ENCODE data around the gene SH3BP4. TPM values are rescaled to one million over a fixed set of nuclear protein-coding genes. Genes with fewer than 3 reads are reported as not detected.

Gene SH3BP4
- total and polyA plus RNA-seq, 2 experiments from 2014 or later: 59.3 to 100 TPM

- H4K20me1 ChIP-seq (ENCODE audit: insufficient read depth): no peaks in the 10 kb centered on the region
- H3K9me2 ChIP-seq (ENCODE audit: insufficient read depth): no peaks in the 10 kb centered on the region
- peak overlapping the region; percentile 98 for H3K27ac ChIP-seq
- in situ Hi-C loops (cut with MboI): no loop called here
- H3K79me2 ChIP-seq (ENCODE audit: insufficient read depth): peaks cover 93% of the 10 kb centered on the region
- H2AFZ ChIP-seq: no peak overlapping the region
- peaks cover 74% of the 10 kb centered on the region for H3K4me1 ChIP-seq (ENCODE audit: insufficient read depth)
- WGBS, 2 experiments (ENCODE audit: low coverage in 1 of 2, low lambda C conversion rate in 2 of 2, missing lambda C conversion rate in 2 of 2): 46 to 62% methylated on average over 22 to 23 of the region's 23 CpGs
- no peaks in the 10 kb centered on the region for H3K9me3 ChIP-seq (ENCODE audit: low read depth)
- 0 out of 2 replicates have a peak overlapping the region, but pooled peaks have one; percentile 6 for H3K4me3 ChIP-seq
- peaks cover 39% of the 10 kb centered on the region for H3F3A ChIP-seq (ENCODE audit: insufficient read depth)
- no peaks in the 10 kb centered on the region for H3K27me3 ChIP-seq (replicated peaks; ENCODE audit: insufficient read depth)
- H3K9ac ChIP-seq: peak overlapping the region; percentile 50
- TF ChIP-seq EZH2 (IDR thresholded peaks at IDR 0.05; ENCODE audit: insufficient read depth, poor library complexity, severe bottlenecking) (no peak), EZH2phosphoT487 (IDR thresholded peaks at IDR 0.05; ENCODE audit: insufficient read depth, low read depth) (no peak)
- DNase-seq: peak; percentile 76
- no peaks in the 10 kb centered on the region for H3K36me3 ChIP-seq (ENCODE audit: low read depth)
- peak overlapping the region; percentile 40 for H3K4me2 ChIP-seq (ENCODE audit: unreplicated experiment)
Observed at GRCh38 chr2:234978466-234979203, 26.8 kb downstream of the SH3BP4 start.

DNA sequence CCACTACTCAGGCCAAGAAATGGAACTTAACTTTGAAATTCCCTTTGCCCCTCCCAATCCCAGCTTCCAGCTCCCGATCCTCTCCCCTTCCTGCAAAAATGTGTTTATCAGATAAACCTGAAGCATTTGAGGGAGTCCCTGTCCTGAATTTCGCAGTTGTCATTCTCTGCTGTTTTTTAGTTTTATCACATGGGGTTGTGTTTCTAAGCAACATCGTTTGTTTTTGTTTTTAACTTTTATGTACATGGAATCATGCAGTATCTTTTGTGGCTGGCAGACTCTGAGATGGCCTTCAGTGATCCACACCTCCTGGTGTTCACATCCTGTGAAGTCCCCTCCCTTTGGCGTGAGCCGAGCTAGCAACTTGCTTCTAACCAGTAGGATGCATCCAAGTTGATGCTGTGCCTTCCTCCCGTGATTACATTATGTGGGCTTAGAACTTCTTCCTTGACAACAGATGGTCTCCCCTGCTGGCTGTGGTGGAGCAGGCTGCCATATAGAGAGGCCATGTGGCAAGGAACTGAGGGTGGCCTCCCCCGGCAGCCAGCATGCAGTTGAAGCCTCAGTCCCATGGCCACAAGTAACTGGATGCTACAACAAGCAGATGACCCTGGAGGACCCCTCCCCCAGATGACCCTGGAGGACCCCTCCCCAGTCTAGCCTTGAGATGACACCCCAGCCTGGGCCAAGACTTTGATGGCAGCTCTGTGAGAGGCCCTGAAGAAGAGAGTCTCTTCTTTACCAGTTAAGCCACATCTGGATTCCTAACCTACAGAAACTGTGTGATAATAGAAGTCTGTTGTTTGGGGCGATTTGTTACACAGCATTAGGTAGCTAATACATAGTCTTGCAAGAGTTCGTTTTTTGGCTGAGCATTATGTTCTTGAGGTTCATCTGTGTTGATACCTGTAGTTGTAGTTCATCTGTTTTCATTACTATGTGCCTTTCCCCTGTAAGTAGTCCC, 27.7 kb downstream of the SH3BP4 start:
- H3K4me2 ChIP-seq (ENCODE audit: unreplicated experiment): peak overlapping the region; percentile 40
- no peaks in the 10 kb centered on the region for H3K27me3 ChIP-seq (replicated peaks; ENCODE audit: insufficient read depth)
- no peak for TF ChIP-seq EZH2 (IDR thresholded peaks at IDR 0.05; ENCODE audit: insufficient read depth, poor library complexity, severe bottlenecking)
- TF ChIP-seq EZH2phosphoT487 (IDR thresholded peaks at IDR 0.05; ENCODE audit: insufficient read depth, low read depth): no peak
- H3K9me2 ChIP-seq (ENCODE audit: insufficient read depth): no peaks in the 10 kb centered on the region
- in situ Hi-C loops (cut with MboI): no loop called here
- DNase-seq: peak; percentile 71
- 0 out of 2 replicates have a peak overlapping the region, but pooled peaks have one; percentile 6 for H3K4me3 ChIP-seq
- peak overlapping the region; percentile 50 for H3K9ac ChIP-seq
- 61 to 62% methylated on average over 9 of the region's 9 CpGs for WGBS, 2 experiments (ENCODE audit: low coverage in 1 of 2, low lambda C conversion rate in 2 of 2, missing lambda C conversion rate in 2 of 2)
- peaks cover 93% of the 10 kb centered on the region for H3K79me2 ChIP-seq (ENCODE audit: insufficient read depth)
- no peaks in the 10 kb centered on the region for H4K20me1 ChIP-seq (ENCODE audit: insufficient read depth)
- H3K9me3 ChIP-seq (ENCODE audit: low read depth): no peaks in the 10 kb centered on the region
- no peak overlapping the region for H2AFZ ChIP-seq
- no peaks in the 10 kb centered on the region for H3K36me3 ChIP-seq (ENCODE audit: low read depth)
- peak overlapping the region; percentile 98 for H3K27ac ChIP-seq
- peaks cover 42% of the 10 kb centered on the region for H3F3A ChIP-seq (ENCODE audit: insufficient read depth)
- peaks cover 76% of the 10 kb centered on the region for H3K4me1 ChIP-seq (ENCODE audit: insufficient read depth)

DNA sequence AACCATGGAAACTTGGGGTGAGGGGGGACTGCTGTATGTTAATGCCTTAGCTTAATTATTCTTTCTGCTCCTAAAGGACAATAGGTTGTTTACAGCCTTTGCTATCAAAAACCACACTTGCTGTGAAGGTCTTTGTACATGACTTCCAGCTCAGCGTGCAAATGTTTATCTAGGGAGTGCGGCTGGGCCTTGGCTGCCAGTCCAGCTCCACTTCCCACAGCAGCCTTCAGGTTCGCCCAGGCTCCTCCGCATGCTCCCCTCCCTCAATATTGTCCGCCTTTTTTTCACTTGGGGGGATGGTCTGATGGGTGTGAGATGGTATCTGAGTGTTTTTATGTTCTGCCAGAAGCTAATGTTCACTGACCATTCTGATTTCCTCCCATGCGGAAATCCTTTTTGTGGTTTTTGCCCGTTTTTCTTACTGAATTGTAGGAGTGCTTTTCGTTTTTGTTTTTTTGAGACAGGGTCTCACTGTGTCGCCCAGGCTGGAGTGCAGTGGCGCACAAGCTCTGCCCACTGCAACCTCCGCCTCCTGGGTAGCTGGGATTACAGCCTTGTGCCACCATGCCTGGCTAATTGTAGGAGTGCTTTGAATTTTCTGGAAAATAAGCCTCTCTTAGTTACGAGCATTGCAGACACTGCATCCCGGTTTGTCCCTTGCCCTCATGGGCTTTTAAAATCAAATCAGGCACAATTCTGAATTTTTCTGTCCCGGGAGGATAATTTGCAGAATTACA, 28.8 kb downstream of the SH3BP4 start:
- 46 to 48% methylated on average over 14 of the region's 14 CpGs for WGBS, 2 experiments (ENCODE audit: low coverage in 1 of 2, low lambda C conversion rate in 2 of 2, missing lambda C conversion rate in 2 of 2)
- H3F3A ChIP-seq (ENCODE audit: insufficient read depth): peaks cover 50% of the 10 kb centered on the region
- TF ChIP-seq EZH2phosphoT487 (IDR thresholded peaks at IDR 0.05; ENCODE audit: insufficient read depth, low read depth) (no peak), EZH2 (IDR thresholded peaks at IDR 0.05; ENCODE audit: insufficient read depth, poor library complexity, severe bottlenecking) (no peak)
- no peaks in the 10 kb centered on the region for H3K36me3 ChIP-seq (ENCODE audit: low read depth)
- H3K9ac ChIP-seq: peak overlapping the region; percentile 71
- peak overlapping the region; percentile 98 for H3K27ac ChIP-seq
- DNase-seq: no peak
- peaks cover 71% of the 10 kb centered on the region for H3K4me1 ChIP-seq (ENCODE audit: insufficient read depth)
- no peak overlapping the region for H2AFZ ChIP-seq
- peaks cover 93% of the 10 kb centered on the region for H3K79me2 ChIP-seq (ENCODE audit: insufficient read depth)
- in situ Hi-C loops (cut with MboI): no loop called here
- H4K20me1 ChIP-seq (ENCODE audit: insufficient read depth): no peaks in the 10 kb centered on the region
- H3K9me2 ChIP-seq (ENCODE audit: insufficient read depth): no peaks in the 10 kb centered on the region
- H3K9me3 ChIP-seq (ENCODE audit: low read depth): no peaks in the 10 kb centered on the region
- peak overlapping the region; percentile 29 for H3K4me3 ChIP-seq
- H3K27me3 ChIP-seq (replicated peaks; ENCODE audit: insufficient read depth): no peaks in the 10 kb centered on the region
- peak overlapping the region; percentile 64 for H3K4me2 ChIP-seq (ENCODE audit: unreplicated experiment)

Measured in GM23248 (cell line).